Measurements from ENCODE around the gene ITGAX.

DNA sequence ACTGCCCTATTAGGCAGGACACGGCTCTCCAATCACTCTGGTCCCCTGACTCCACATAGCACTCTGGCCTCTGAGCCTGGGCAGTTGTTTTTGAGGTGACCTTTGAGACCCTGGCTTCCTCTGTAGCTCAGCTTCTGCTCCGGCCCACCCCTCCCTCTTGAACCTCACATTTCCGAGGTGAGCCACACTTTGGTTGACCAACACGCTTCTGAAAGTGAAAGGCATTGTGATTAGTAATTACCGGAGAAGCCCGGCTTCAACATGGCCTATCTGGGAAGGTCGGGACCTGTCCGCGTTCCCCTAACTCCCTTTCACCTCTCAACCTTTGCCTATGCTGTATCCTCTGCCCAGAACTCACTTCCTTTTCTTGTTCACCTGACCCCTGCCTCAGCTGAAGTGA is 10.3 kb upstream of the ITGAX start:
- TF ChIP-seq, protein P1, sequence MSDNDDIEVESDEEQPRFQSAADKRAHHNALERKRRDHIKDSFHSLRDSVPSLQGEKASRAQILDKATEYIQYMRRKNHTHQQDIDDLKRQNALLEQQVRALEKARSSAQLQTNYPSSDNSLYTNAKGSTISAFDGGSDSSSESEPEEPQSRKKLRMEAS (IDR thresholded peaks at IDR 0.05) = no peak
- TF ChIP-seq, protein P2, sequence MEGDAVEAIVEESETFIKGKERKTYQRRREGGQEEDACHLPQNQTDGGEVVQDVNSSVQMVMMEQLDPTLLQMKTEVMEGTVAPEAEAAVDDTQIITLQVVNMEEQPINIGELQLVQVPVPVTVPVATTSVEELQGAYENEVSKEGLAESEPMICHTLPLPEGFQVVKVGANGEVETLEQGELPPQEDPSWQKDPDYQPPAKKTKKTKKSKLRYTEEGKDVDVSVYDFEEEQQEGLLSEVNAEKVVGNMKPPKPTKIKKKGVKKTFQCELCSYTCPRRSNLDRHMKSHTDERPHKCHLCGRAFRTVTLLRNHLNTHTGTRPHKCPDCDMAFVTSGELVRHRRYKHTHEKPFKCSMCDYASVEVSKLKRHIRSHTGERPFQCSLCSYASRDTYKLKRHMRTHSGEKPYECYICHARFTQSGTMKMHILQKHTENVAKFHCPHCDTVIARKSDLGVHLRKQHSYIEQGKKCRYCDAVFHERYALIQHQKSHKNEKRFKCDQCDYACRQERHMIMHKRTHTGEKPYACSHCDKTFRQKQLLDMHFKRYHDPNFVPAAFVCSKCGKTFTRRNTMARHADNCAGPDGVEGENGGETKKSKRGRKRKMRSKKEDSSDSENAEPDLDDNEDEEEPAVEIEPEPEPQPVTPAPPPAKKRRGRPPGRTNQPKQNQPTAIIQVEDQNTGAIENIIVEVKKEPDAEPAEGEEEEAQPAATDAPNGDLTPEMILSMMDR (IDR thresholded peaks at IDR 0.05; ENCODE audit: control extremely low read depth in 1 of 3, insufficient read depth in 1 of 3, low read depth in 1 of 3, low read length in 3 of 3) = no peak
- TF ChIP-seq TAF1 (IDR thresholded peaks at IDR 0.05; ENCODE audit: low read depth, low read length) (no peak), YY1 (IDR thresholded peaks at IDR 0.05; ENCODE audit: low read depth, low read length) (no peak), ZNF274 (IDR thresholded peaks at IDR 0.05; ENCODE audit: borderline replicate concordance, extremely low read depth, low read length) (no peak), SIN3A (conservative IDR thresholded peaks at IDR 0.05 in 1 of 2, IDR thresholded peaks at IDR 0.05 in 1 of 2; ENCODE audit: low read depth in 1 of 2, low read length in 2 of 2) (no peak), EP300 (IDR thresholded peaks at IDR 0.05; ENCODE audit: borderline replicate concordance in 1 of 2, low read depth in 2 of 2, low read length in 2 of 2) (no peak), SUZ12 (IDR thresholded peaks at IDR 0.05; ENCODE audit: low read length) (no peak)
- TF ChIP-seq, protein P3, sequence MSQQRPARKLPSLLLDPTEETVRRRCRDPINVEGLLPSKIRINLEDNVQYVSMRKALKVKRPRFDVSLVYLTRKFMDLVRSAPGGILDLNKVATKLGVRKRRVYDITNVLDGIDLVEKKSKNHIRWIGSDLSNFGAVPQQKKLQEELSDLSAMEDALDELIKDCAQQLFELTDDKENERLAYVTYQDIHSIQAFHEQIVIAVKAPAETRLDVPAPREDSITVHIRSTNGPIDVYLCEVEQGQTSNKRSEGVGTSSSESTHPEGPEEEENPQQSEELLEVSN (IDR thresholded peaks at IDR 0.05) = no peak

Data from H1 (cell line).